Right kidney (tissue), 1 donor: ENCODE results near the gene LHFPL3.
A peak's percentile ranks its signal among the peaks of the same experiment; 100 is the strongest.

ENCODE experiments used
- DNase-seq: peaks from one replicate; pipeline ENCODE4 v3.0.0-alpha.2; 2016

The LHFPL3 gene

DNA sequence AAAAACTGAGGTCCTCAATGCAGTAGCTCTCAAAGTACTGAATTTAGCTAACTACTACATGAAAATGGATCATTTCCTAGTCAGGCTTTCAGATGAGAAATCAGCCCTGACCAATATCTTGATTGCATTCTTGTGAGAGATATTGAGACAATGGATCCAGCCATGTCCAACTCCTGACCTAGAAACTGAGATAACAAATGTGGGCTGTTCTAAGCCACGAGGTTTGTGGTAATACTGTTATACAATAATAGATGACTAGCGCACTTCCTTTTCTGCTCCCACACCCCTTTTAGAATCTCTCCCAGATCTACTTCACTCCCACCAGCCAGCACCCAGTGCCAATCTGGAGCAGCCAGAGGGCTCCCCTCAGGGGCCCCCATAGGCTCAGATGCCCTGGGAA is 476.3 kb downstream of the LHFPL3 start:
- DNase-seq, result no peak

DNA sequence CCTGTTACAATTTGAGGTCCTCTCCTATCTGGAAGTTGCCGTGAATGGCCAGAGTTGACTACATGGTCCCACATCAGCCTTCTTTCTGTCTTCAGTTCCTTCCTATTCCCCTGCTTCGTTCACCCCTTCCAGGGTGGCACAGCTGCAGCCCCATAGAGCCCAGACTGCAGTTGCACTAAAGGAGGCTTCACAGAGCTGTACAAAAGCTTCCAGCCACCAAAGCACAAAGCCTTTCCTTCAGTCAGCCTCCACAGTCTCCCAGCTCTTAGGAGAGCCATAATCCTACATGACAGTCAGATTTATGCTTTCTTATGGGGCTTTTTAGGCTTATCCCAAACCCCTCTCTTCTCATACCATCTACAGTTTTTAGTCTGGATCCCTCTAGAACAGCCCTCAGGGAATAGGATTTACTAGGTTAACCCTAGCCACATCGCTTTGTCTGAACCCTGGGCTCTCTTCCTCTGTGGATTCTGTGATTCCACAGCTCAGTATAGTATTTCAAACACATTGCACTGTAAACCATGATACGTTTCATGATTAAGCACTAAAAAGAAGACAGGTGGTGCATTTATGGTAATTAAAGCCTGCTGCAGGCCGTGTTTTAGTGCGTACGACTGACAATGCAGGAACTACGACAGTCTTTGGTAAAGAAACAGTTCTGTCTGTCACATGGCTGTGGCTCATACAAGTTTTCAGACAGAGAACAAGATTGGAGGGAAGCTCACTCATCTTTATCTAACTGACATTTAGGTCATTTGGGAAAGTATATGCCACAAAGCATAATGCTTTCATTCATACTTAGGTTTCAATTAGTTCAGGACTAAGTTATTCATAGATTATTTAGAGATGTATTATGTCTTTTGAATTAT is 477.3 kb downstream of the LHFPL3 start:
- DNase-seq, result no peak

DNA sequence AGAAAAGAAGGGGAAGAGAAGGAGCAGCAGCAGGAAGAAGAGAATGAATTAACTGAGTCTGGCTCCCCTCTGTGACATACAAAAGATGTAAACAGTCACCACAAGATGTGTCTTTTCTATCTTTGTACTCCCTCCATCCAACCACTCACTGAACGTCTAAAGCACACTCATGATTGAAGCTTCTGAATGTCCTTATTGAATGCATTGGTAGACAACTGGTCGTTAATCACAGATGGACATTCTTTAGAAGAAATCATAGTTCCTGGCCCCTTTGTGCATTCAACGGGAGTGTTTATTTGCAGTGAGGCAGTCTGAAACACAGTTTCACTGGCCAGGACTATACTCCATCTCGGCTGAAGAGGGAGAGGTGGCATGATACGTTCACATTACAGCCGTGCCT is 479.3 kb downstream of the LHFPL3 start:
- DNase-seq, result no peak

DNA sequence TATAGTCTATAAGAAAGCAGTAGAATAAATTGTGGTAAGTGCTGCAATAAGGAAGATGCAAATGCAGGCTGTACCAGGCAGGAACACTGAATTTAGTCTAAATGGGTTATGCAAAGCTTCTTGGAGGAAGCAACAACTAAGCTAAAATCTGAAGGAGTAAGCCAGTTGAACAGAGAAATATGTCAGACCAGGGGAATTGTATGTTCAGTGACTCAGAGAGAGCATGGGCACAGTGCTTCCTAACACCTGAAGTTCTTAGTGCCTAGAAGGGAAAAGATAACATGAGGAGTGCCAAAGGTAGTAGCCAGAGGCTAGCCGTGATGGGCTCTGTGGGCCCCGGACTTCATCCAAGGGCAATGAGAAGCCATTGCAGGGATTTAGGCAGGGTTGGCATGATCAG is 481.5 kb downstream of the LHFPL3 start:
- DNase-seq, result no peak

DNA sequence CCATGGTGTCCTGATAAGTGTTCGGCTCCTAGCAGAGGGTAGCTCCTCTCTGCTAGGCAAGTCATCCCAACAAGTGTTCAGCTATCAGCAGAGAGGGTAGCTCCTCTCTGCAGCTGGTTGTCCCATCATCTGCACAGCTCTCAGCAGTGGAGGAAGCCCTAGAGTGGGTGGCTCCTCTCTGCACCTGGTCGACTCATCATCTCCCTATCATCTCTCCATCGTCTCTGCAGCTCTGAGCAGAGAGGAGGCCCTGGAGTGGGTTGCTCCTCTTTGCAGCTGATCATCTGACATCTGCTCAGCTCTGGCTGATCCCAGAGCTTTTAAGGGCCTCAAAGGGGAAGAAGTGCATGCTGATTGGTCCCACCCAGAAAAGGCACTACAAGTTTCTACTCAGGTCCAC is 485.7 kb downstream of the LHFPL3 start:
- no peak for DNase-seq

DNA sequence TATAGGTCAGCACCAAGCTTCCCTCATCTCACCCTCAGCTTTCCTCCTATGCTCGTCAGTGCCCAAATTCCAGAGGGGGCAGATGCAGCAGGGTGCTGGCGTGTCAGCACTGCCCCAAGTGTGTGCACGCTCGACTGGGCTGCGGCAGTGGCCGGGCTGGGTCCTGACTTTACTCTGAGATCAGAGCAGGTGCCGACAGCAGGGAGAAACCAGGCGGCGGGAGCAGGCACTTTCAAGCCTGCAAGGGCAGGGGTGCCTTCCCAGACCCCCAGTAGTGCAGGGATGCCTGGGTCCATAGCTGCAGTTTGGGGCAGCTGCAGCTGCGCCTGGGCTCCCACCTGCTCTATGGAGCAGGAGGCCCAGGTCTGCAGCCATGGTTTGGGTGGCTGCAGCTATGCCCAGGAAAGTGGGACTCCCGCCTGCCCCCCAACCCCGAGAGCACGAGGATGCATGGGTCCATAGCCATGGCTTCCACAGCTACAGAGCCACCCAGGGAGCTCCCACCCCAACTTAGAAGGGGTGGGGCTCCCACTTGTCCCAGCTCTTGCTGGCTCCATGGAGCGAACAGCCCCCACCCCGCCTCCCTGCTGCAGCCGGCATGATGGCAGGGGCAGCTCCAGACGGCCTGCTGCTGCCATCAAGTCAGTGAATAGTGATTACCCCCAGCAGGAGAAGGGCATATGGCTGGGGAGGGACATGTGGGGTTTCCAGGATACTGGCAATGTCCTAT is 486.4 kb downstream of the LHFPL3 start:
- no peak for DNase-seq

DNA sequence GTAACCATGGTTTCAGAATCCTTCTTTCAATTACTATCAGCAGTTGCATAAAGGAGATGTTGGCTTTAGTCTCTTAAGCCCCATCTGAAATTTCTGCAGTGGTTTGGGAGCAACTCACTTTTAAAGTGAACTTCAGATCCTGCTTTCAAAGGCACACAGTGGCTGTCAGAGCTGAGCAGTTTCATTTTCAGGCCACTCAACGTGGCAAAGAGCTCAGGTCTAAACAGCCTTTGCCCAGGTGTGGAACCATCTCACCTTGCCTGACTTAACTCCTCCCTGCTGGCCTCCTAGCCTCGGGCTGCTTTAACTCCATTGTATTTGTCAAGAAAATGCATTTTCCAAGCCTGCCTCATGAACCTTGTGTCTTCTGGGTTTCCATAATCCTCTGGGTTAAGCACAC is 488.1 kb downstream of the LHFPL3 start:
- no peak for DNase-seq

DNA sequence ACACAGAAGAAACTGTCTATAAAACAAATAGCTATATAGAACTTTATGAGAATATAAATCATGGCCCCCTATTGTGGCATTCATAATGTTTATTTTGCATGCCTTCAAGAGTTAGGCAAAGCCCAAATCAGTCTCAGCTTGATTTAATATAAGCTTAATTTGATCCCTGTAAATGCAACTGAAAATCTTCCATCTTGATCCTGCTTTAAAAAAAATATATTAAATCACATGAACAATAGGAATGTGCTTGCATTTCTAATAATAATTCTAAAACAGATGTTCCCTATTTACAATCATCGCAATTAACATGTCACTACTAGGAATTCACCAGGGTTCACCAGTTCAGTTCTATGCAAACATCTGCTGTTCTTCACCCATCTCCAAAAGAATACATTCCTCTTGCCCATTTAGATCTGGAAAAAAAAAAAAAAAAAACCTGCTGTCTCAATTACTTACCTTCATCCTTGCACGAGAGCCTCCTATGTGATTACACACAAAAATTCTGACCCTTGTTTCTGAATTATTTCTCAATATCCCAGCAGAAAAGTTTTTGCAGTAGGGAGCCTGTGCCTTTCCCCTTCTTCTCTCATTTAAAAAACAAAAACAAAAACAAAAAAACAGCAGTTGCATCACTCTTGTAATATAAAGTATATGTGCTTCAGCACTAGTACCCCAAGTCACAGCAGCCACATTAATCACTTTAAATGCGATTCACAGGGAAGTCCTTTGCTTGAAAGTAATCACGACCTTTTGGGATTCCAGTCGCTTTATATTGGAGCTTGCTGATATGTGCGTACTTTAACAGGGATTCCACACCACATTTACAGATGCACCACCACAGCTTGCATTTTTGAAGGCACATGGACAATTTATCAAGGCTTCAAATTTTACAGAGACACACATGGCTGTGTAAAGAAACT is 490.8 kb downstream of the LHFPL3 start:
- DNase-seq, result no peak

DNA sequence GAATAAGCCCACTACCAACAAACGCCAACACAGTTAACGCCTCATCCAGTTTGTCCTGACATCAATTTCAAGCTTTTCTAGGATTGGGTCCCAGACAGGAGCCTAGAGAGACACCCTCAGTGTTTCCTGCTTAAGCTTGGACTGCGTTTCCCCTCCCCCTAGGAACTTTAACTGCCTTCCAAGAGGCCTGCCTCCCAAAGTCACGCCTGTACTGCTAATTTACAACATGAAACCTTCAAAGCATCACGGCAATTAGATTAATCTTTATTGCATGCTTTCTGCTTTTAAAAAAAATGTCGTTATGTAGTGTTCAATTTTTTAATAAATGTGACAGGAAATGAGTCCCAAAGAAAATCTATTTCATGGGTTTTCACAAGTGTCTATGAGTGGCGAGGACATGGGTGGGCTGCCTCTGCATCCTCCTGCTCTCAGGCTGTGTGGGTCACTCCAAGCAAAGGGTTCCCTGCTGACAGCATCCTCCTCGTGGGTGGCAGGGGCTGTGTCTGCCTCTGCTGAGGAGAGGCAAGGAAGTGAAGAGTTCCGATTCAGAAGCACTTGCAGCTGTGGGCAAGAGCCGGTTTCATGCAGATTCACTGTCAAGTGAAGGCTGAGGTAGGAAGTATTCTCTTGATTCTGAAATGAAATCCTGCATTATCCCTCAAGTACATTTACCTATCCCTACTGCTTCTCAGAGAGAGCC is 492.6 kb downstream of the LHFPL3 start:
- DNase-seq, result no peak

DNA sequence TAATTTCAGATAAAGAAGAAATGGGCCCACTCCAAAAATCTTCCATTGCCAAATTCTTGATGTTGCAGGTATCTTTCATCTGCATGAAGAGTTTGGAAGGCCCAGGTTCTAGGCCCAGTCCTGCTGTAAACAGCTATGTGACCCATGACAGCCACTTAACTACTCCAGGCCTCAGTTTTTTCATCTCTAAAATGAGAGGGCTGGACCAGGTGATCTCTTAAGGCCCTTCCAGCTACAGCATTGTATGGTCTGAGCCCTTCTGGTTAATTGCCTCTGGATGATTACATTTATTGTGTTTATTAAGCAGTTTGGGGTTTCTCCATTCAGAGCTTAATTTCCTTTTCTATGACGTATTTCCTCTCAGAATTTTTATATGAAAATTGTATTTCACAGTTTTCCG is 494.8 kb downstream of the LHFPL3 start:
- DNase-seq, result no peak

DNA sequence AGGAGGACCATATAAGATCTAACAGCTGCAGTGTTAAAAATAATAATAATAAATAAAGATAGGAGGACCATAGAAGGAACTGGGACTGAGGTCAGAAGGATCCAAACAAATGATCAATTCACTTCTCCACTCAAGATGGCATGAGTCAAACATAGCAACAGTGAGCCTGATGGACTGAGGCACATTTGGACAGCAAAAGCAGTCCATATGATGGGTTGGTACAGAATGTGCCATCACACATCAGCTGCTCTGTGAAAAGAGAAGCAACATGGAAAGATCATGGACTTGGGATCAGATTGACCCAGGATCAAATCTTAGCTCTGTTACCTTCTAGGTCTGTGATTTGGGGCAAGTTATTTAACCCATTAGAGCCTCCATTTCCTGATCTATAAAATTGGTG is 496.7 kb downstream of the LHFPL3 start:
- no peak for DNase-seq

DNA sequence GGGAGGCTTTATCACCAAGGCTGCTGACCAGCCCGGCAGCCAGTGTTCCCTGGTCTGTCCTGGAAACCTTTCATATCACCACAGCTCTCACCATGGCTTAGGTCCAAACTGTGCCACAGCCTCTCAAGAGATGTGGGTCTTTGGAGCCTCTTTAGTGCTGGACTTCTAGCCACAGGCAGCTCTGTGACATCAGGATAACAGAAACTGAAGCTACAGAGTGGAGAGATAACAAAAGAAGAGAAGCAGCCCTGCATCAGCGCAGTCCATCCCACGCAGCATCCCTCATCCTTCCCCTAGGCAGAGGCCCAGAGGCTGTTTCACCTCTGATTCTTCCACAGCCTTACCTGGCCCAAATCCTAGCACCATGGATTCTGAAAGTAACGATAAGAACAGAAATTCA is 497.7 kb downstream of the LHFPL3 start:
- DNase-seq, result no peak

DNA sequence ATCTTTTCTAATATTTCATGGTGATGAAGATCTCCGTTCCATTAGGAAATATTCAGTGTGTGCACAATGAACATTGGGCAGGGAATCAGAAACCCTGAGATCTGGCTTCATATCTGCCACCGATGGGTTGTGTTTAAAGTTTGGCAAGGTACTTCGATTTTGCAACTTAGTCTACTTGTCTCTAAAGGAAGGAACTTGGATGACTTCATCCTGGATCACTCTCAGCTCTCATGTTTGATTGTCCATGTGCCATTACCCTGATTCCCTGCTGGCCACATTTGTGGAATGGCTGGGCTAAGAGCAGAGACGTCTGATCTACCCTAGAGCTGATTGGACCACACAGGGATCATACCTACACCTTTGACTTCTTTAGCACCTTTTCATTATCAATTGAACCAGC is 508.6 kb downstream of the LHFPL3 start:
- no peak for DNase-seq

DNA sequence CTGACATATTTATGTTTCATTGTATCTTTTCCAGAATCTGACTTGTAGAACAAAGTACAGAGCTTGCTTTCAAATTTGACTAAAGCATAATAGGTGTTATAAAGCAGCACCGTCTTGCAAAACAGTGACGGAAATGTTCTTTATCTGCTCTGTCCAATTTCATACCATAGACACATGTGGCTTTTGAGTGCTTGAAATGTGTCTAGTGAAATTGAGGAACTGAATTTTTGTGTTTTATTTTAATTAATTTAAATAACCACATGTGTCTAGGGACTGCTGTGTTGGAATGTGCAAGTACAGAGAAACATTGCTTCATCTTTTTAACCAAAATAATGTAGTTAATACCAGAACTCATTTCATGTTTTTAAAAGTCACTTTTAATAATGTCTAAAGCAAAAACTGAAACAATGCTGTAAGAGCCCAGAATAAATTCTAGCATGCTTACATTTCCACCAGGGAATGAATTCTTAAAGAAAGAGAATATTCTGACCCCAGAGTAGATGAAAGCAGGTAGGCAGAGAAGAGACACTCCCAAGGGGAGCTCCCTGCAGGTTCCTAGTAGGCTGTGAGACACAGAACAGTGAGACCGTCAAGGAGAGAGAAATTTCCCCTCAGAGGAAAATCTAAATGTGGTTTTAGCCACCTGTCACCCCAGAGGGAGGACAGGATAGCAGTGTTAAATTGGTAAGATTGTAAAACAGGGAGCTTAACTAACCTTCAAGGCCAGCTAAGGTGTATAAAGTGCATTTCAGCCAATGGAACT is 510.3 kb downstream of the LHFPL3 start:
- DNase-seq, result no peak

DNA sequence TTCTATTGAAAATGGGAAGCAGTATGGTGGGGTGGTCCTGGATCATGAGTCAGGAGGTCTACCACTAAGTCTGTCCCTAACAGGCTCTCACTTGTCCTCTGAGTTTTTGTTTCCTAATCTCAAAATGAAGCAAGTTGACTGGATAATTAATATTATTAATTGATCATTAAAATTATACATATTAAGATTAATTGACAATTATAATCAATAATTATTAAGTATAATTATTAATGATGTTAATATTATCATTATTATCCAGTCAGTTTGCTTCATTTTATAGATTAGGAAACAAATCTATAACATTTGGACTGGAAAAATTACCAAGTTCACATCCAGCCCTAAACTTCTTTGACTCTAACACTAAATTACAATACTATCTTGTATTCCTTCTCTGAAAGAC is 511.4 kb downstream of the LHFPL3 start:
- DNase-seq, result no peak

DNA sequence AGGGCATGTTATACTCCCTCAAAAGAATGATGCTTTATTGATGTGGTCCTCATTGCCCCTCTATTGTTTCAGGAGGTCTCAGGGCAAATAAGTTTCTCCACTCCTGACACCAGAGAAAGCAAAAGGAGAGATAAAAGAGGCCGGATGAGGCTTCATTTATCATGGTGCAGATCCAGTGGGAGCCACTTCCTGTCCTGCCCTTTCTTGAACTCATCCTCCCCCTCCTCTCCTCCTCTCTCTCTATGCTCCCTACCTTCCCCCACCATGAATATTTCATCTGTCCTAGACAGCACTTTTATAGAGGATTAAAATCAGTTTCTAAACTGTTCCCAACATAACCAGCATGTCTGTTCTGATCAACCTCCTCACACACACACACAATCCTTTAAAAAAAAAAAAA is 513.4 kb downstream of the LHFPL3 start:
- DNase-seq, result no peak

DNA sequence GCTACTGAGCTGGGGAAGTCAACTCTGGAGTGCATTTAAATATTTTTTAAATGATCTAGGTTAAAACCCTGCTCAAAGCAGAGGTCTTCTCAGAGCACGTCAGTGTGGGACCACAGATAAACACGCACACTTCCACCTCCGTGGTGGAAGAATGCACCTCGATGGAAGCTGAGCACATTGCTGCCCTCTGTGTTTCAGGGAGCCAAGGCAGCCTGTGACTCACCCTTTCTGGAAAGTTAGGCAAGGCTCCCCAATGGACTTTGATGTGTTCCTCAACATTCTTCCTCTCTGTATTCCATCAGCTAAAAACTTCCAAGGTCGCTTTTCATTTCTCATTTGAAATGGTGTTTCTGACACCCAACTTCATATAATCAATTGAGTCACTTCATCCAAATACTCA is 514.8 kb downstream of the LHFPL3 start:
- DNase-seq, result no peak

DNA sequence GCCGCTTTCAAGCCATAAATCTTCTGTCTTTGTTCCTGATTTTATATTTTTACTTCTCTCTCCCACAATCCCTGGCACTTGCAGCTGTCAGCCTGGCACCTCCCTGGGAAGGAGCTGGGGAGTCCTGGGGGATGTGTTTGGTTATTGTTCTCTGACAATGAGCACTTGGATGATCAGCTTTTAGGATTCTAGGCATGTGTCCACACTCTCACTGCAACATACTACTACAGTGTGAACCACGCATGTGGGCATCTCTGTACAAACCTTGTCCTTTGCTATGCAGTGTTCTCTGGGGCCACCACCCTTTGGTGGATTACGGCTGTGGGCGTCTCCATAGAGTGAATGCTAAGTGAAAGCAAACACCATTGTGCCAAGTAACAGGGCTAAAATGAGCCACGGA is 517.2 kb downstream of the LHFPL3 start:
- DNase-seq, result no peak

DNA sequence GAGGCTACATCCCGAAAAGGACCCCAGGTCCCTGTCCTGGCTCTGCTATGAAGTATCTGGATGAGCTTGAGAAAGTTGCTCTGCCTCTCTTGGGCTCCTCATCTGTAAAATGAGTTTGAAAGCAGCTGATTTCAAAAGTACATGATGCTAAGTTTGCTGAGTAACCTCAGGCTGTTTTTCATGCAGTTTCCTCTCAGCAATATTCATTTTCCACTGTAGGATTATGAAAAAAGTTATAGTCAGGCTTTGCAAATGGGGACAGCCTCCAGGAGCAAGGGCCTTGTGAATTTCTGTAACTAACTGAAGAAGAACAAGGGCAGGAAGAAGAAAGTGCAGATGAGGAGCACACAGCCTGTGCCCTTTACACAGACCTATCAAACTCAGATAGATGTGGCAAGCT is 518.3 kb downstream of the LHFPL3 start:
- no peak for DNase-seq

DNA sequence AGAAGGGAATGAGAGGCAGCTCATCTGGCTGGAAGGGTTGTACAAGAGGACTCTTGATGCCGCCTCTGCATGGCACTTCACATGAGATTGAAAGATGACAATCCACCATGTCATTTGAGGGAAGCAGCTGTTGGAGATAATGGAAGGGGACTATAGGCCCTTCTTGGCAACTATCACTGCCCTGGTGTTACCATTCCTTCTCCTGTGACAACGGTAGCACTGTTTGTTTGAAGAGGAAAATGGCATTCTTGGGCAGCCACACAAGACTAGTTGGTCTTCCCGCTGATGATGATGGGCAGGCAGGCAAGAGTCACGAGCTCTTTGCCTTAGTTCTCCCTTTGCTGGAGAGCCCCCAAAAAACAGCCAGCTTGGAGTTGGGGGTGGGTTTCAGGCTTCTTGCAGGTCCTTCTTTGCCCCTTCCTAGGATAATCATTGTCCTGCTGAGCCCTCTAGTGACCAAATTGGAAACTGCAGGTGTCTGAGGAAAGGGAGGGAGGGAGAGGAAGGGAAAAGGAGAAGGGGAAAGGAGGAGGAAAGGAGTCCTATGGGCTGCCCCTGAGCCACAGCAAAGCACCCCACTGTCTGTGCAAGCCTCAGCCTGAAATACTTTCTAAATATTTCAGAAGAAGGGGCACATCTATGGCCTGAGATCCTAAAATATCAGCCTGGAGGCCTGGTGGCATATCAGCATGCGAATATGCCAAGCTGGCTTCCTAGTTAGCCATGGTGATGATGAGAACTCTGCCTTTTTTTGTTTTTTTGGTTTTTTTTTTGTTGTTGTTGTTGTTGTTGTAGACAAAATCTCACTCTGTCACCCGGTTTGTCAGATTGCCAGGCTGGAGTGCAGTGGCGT is 520.0 kb downstream of the LHFPL3 start:
- DNase-seq, result peak; percentile 71
